Measurements from ENCODE around the gene AFAP1L1.

AFAP1L1 gene

GRCh38 chr5:149271716-149272563, at the start of gene AFAP1L1:
Gene AFAP1L1, plus strand, starts transcription at chr5:149271859. Its CDS starts 110 bp downstream, at chr5:149271969.
- no peak for DNase-seq

- DNase-seq: no peak
Observed at GRCh38 chr5:149223081-149223848, 48.4 kb upstream of the AFAP1L1 start.

- no peak for DNase-seq
Observed at GRCh38 chr5:149224282-149224681, 47.4 kb upstream of the AFAP1L1 start.

- DNase-seq: no peak
Observed at GRCh38 chr5:149227168-149227826, 44.4 kb upstream of the AFAP1L1 start.

GRCh38 chr5:149228618-149229297, 42.9 kb upstream of the AFAP1L1 start:
- peak; percentile 51 for DNase-seq

GRCh38 chr5:149229298-149229937, 42.2 kb upstream of the AFAP1L1 start:
- DNase-seq: no peak

GRCh38 chr5:149235841-149236240, 35.8 kb upstream of the AFAP1L1 start:
- no peak for DNase-seq

GRCh38 chr5:149237662-149238061, 34.0 kb upstream of the AFAP1L1 start:
- no peak for DNase-seq

- DNase-seq: no peak
Observed at GRCh38 chr5:149238540-149238939, 33.1 kb upstream of the AFAP1L1 start.

GRCh38 chr5:149239917-149240316, 31.7 kb upstream of the AFAP1L1 start:
- DNase-seq: no peak

GRCh38 chr5:149240354-149240998, 31.2 kb upstream of the AFAP1L1 start:
- DNase-seq: no peak

- no peak for DNase-seq
Observed at GRCh38 chr5:149242339-149242738, 29.3 kb upstream of the AFAP1L1 start.

- DNase-seq: no peak
Observed at GRCh38 chr5:149246906-149247305, 24.8 kb upstream of the AFAP1L1 start.

GRCh38 chr5:149247726-149248125, 23.9 kb upstream of the AFAP1L1 start:
- DNase-seq: no peak

- no peak for DNase-seq
Observed at GRCh38 chr5:149251546-149251945, 20.1 kb upstream of the AFAP1L1 start.

- no peak for DNase-seq
Observed at GRCh38 chr5:149254506-149254905, 17.2 kb upstream of the AFAP1L1 start.

- no peak for DNase-seq
Observed at GRCh38 chr5:149256451-149256850, 15.2 kb upstream of the AFAP1L1 start.

GRCh38 chr5:149257131-149257530, 14.5 kb upstream of the AFAP1L1 start:
- DNase-seq: no peak

GRCh38 chr5:149257889-149258705, 13.6 kb upstream of the AFAP1L1 start:
- DNase-seq: no peak

GRCh38 chr5:149260761-149261160, 10.9 kb upstream of the AFAP1L1 start:
- no peak for DNase-seq

- DNase-seq: no peak
Observed at GRCh38 chr5:149261246-149261645, 10.4 kb upstream of the AFAP1L1 start.
